Measurements from ENCODE around the gene SOBP. TPM values are rescaled to one million over a fixed set of nuclear protein-coding genes. Genes with fewer than 3 reads are reported as not detected.

Gene SOBP
- total RNA-seq, 2 experiments from 2014 or later = 0.25 to 0.26 TPM

- DNase-seq = no peak
- peaks cover 2% of the 10 kb centered on the region for H3K27me3 Mint-ChIP-seq (ENCODE audit: low read depth)
- no peak overlapping the region for H3K4me3 Mint-ChIP-seq
- intact Hi-C loops (cut with micrococcal nuclease) = no loop called here
- H3K4me1 Mint-ChIP-seq (ENCODE audit: low read depth) = no peaks in the 10 kb centered on the region
- no peaks in the 10 kb centered on the region for H3K9me3 Mint-ChIP-seq
- CTCF ChIA-PET = no interaction called here
- no peak overlapping the region for H3K27ac Mint-ChIP-seq
- no peaks in the 10 kb centered on the region for H3K36me3 Mint-ChIP-seq (ENCODE audit: low read depth)
Measured at GRCh38 chr6:107603006-107603370, 113.1 kb downstream of the SOBP start.

GRCh38 chr6:107604549-107604948 is 114.6 kb downstream of the SOBP start:
- Mint-ChIP-seq H3K4me3 (no peak overlapping the region), H3K4me1 (ENCODE audit: low read depth) (no peaks in the 10 kb centered on the region), H3K27me3 (ENCODE audit: low read depth) (no peaks in the 10 kb centered on the region), H3K9me3 (no peaks in the 10 kb centered on the region), H3K36me3 (ENCODE audit: low read depth) (no peaks in the 10 kb centered on the region), H3K27ac (no peak overlapping the region)
- intact Hi-C loops (cut with micrococcal nuclease) = no loop called here
- CTCF ChIA-PET = no interaction called here
- no peak for DNase-seq

- Mint-ChIP-seq H3K36me3 (ENCODE audit: low read depth) (no peaks in the 10 kb centered on the region), H3K4me3 (no peak overlapping the region), H3K4me1 (ENCODE audit: low read depth) (no peaks in the 10 kb centered on the region), H3K27ac (no peak overlapping the region), H3K9me3 (no peaks in the 10 kb centered on the region), H3K27me3 (ENCODE audit: low read depth) (no peaks in the 10 kb centered on the region)
- no peak for DNase-seq
- intact Hi-C loops (cut with micrococcal nuclease) = no loop called here
- CTCF ChIA-PET = no interaction called here
Measured at GRCh38 chr6:107606407-107606806, 116.5 kb downstream of the SOBP start.

- no peak overlapping the region for H3K27ac Mint-ChIP-seq
- CTCF ChIA-PET = interaction anchor here (1.0 kb wide), 1 partner anchor 245 kb away, joined by 3 read pairs; no protein-coding TSS in a partner anchor
- H3K36me3 Mint-ChIP-seq (ENCODE audit: low read depth) = no peaks in the 10 kb centered on the region
- no peak for DNase-seq
- no peaks in the 10 kb centered on the region for H3K4me1 Mint-ChIP-seq (ENCODE audit: low read depth)
- H3K9me3 Mint-ChIP-seq = no peaks in the 10 kb centered on the region
- intact Hi-C loops (cut with micrococcal nuclease) = no loop called here
- no peaks in the 10 kb centered on the region for H3K27me3 Mint-ChIP-seq (ENCODE audit: low read depth)
- H3K4me3 Mint-ChIP-seq = no peak overlapping the region
Measured at GRCh38 chr6:107607116-107607515, 117.2 kb downstream of the SOBP start.

- no peak for DNase-seq
- H3K27me3 Mint-ChIP-seq (ENCODE audit: low read depth) = no peaks in the 10 kb centered on the region
- no peaks in the 10 kb centered on the region for H3K9me3 Mint-ChIP-seq
- intact Hi-C loops (cut with micrococcal nuclease) = no loop called here
- H3K36me3 Mint-ChIP-seq (ENCODE audit: low read depth) = no peaks in the 10 kb centered on the region
- no peak overlapping the region for H3K27ac Mint-ChIP-seq
- H3K4me1 Mint-ChIP-seq (ENCODE audit: low read depth) = no peaks in the 10 kb centered on the region
- no peak overlapping the region for H3K4me3 Mint-ChIP-seq
- CTCF ChIA-PET = no interaction called here
Measured at GRCh38 chr6:107611094-107611810, 121.3 kb downstream of the SOBP start.

GRCh38 chr6:107612762-107613415 is 123.0 kb downstream of the SOBP start:
- CTCF ChIA-PET = interaction anchor here (0.7 kb wide), 1 partner anchor 57 kb away, joined by 4 read pairs; no protein-coding TSS in a partner anchor
- Mint-ChIP-seq H3K9me3 (no peaks in the 10 kb centered on the region), H3K4me3 (no peak overlapping the region), H3K4me1 (ENCODE audit: low read depth) (peaks cover under 1% of the 10 kb centered on the region), H3K36me3 (ENCODE audit: low read depth) (no peaks in the 10 kb centered on the region), H3K27me3 (ENCODE audit: low read depth) (no peaks in the 10 kb centered on the region), H3K27ac (no peak overlapping the region)
- no peak for DNase-seq
- intact Hi-C loops (cut with micrococcal nuclease) = no loop called here

GRCh38 chr6:107613651-107614379 is 123.9 kb downstream of the SOBP start:
- Mint-ChIP-seq H3K4me3 (no peak overlapping the region), H3K27me3 (ENCODE audit: low read depth) (no peaks in the 10 kb centered on the region), H3K9me3 (no peaks in the 10 kb centered on the region), H3K36me3 (ENCODE audit: low read depth) (no peaks in the 10 kb centered on the region), H3K27ac (no peak overlapping the region), H3K4me1 (ENCODE audit: low read depth) (peaks cover 9% of the 10 kb centered on the region)
- CTCF ChIA-PET = interaction anchor here (0.6 kb wide), 1 partner anchor 693 kb away, joined by 5 read pairs; no protein-coding TSS in a partner anchor
- DNase-seq = no peak
- intact Hi-C loops (cut with micrococcal nuclease) = no loop called here

GRCh38 chr6:107614828-107615227 is 124.9 kb downstream of the SOBP start:
- H3K36me3 Mint-ChIP-seq (ENCODE audit: low read depth) = no peaks in the 10 kb centered on the region
- H3K27ac Mint-ChIP-seq = no peak overlapping the region
- H3K9me3 Mint-ChIP-seq = no peaks in the 10 kb centered on the region
- no peaks in the 10 kb centered on the region for H3K27me3 Mint-ChIP-seq (ENCODE audit: low read depth)
- H3K4me3 Mint-ChIP-seq = no peak overlapping the region
- H3K4me1 Mint-ChIP-seq (ENCODE audit: low read depth) = peaks cover 14% of the 10 kb centered on the region
- CTCF ChIA-PET = no interaction called here
- intact Hi-C loops (cut with micrococcal nuclease) = no loop called here
- no peak for DNase-seq

GRCh38 chr6:107616775-107617174 is 126.9 kb downstream of the SOBP start:
- intact Hi-C loops (cut with micrococcal nuclease) = no loop called here
- H3K27ac Mint-ChIP-seq = no peak overlapping the region
- H3K4me1 Mint-ChIP-seq (ENCODE audit: low read depth) = peaks cover 17% of the 10 kb centered on the region
- no peak overlapping the region for H3K4me3 Mint-ChIP-seq
- no peaks in the 10 kb centered on the region for H3K9me3 Mint-ChIP-seq
- no peaks in the 10 kb centered on the region for H3K36me3 Mint-ChIP-seq (ENCODE audit: low read depth)
- no peak for DNase-seq
- H3K27me3 Mint-ChIP-seq (ENCODE audit: low read depth) = no peaks in the 10 kb centered on the region
- CTCF ChIA-PET = interaction anchor here (0.6 kb wide), 1 partner anchor 323 kb away, joined by 3 read pairs; no protein-coding TSS in a partner anchor

GRCh38 chr6:107617341-107617932 is 127.5 kb downstream of the SOBP start:
- Mint-ChIP-seq H3K36me3 (ENCODE audit: low read depth) (no peaks in the 10 kb centered on the region), H3K27ac (no peak overlapping the region), H3K4me1 (ENCODE audit: low read depth) (peaks cover 17% of the 10 kb centered on the region), H3K4me3 (no peak overlapping the region), H3K9me3 (no peaks in the 10 kb centered on the region), H3K27me3 (ENCODE audit: low read depth) (no peaks in the 10 kb centered on the region)
- intact Hi-C loops (cut with micrococcal nuclease) = no loop called here
- CTCF ChIA-PET = interaction anchor here (0.6 kb wide), 1 partner anchor 324 kb away, joined by 3 read pairs; no protein-coding TSS in a partner anchor
- no peak for DNase-seq

- intact Hi-C loops (cut with micrococcal nuclease) = loop anchor here (1.0 kb wide), 1 partner anchor 159 kb away; the partner anchor contains the start of gene PDSS2
- H3K4me3 Mint-ChIP-seq = no peak overlapping the region
- DNase-seq = peak; percentile 72
- peak overlapping the region; percentile 28 for H3K27ac Mint-ChIP-seq
- CTCF ChIA-PET = interaction anchor here (0.8 kb wide), 1 partner anchor 51 kb away, joined by 3 read pairs; no protein-coding TSS in a partner anchor
- H3K27me3 Mint-ChIP-seq (ENCODE audit: low read depth) = no peaks in the 10 kb centered on the region
- no peaks in the 10 kb centered on the region for H3K9me3 Mint-ChIP-seq
- H3K36me3 Mint-ChIP-seq (ENCODE audit: low read depth) = no peaks in the 10 kb centered on the region
- peaks cover 17% of the 10 kb centered on the region for H3K4me1 Mint-ChIP-seq (ENCODE audit: low read depth)
Measured at GRCh38 chr6:107618672-107619071, 128.8 kb downstream of the SOBP start.

GRCh38 chr6:107620732-107621131 is 130.8 kb downstream of the SOBP start:
- Mint-ChIP-seq H3K27me3 (ENCODE audit: low read depth) (no peaks in the 10 kb centered on the region), H3K4me3 (no peak overlapping the region), H3K9me3 (no peaks in the 10 kb centered on the region), H3K27ac (no peak overlapping the region), H3K4me1 (ENCODE audit: low read depth) (peaks cover 17% of the 10 kb centered on the region), H3K36me3 (ENCODE audit: low read depth) (no peaks in the 10 kb centered on the region)
- CTCF ChIA-PET = interaction anchor here (1.0 kb wide), 1 partner anchor 302 kb away, joined by 4 read pairs; no protein-coding TSS in a partner anchor
- no peak for DNase-seq
- intact Hi-C loops (cut with micrococcal nuclease) = no loop called here

Measured in activated naive CD4-positive, alpha-beta T cell treated with anti-CD3 and anti-CD28 coated beads for 36 hours (primary cell).